Fibroblast of upper back skin (primary cell): ENCODE measurements around the gene BRMS1L.
"Not testable (repeated sequence)": the region's sequence is repeated elsewhere in the genome, so short reads cannot be mapped to it uniquely, and the experiment has no call there.

Experiments
- DNase-seq: peaks from one replicate; pipeline ENCODE4 v3.0.0-alpha.2; 2013

The BRMS1L gene

DNA sequence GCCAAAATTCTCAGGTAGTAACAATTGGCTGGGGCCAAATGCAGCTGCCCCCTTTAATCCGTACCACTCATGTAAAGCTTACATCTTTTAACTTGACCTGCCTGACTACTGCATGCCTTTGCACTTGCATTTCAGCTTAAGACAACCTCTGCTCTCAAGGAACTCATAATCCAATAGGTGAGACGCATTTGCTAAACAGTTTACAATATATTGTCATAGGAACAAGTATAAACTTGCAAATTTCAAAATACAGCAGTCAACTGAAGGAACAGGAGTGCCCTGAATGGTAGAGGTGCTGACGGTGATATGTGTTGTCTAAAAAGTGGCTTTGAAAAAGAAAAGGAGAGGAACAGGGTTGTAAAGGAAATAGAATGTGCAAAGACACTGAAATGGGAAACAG is 3.6 kb upstream of the BRMS1L start:
- no peak for DNase-seq

DNA sequence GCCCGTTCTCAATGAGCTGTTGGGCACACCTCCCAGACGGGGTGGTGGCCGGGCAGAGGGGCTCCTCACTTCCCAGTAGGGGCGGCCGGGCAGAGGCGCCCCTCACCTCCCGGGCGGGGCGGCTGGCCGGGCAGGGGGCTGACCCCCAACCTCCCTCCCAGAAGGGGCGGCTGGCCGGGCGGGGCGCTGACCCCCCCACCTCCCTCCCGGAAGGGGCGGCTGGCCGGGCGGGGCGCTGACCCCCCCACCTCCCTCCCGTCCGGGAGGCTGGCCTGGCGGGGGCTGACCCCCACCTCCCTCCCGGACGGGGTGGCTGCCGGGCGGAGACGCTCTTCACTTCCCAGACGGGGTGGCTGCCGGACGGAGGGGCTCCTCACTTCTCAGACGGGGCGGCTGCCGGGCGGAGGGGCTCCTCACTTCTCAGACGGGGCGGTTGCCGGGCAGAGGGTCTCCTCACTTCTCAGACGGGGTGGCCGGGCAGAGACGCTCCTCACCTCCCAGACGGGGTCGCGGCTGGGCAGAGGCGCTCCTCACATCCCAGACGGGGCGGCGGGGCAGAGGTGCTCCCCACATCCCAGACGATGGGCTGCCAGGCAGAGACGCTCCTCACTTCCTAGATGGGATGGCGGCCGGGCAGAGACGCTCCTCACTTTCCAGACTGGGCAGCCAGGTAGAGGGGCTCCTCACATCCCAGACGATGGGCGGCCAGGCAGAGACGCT is 1.5 kb upstream of the BRMS1L start:
- DNase-seq: not testable (repeated sequence)

DNA sequence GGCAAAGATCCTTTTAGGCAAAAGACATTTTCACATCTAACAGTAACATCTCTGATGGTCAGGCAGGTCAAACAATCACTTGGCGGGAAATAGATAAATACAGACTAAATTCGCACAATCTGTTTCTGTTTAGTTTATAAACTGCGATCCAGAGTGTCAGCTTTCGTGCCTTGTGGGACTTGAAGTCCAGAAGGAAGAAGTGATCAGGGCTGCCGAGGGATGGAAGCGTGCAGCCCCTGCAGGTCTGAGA is 245 bp upstream of the BRMS1L start:
- DNase-seq: no peak

DNA sequence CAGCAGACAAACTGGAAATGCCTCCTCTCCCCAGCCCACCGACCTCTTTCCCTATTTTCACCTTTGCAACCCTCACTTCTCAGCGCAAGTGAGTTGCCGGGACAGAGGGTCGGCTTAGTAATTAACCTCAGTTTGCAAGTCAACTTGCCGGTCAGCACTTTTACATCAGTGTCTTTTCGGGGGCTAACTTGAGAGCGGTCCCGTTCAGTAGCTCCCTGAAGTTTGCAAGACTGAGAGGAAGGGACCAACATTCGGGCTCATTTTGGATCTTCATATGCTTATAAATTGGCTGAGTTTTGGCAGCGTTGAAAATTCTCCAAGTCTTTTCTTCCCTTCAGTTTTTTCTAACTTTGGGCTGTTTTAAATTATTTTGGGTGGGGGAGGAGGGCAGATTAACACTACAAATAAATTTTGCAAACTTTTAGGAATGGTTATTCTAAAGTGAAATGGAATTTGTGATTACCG is 846 bp downstream of the BRMS1L start:
- DNase-seq: no peak

DNA sequence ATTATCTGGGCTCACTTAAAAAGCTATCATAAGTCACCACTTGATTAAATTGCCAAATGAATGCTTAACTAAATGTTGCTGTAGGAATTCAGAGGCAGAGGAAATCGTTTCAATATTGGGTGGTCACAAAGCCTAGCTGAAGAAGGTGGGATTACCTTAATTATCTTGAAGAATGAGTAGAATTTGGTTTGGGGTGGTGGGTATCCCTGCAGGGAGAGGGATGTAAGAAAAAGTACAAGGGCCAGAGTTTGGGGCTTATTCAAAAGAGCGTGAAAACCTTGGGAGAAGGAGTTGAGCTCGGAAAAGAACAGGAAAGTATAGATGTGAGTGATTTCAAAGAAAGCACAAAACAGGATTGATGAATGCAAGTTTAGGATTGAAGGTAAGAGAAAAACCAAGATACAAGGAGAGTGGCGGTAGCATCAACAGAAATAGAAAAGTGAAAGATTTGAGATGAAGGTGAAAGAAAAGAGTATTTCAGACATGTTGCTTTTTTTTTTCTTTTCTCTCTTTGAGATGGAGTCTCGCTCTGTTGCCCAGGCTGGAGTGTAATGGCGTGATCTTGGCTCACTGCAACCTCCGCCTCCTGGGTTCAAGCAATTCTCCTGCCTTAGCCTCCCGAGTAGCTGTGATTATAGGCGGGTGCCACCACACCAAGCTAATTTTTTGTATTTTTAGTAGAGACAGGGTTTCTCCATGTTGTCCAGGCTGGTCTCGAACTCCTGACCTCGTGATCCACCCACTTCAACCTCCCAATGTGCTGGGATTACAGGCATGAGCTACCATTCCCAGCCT is 1.7 kb downstream of the BRMS1L start:
- DNase-seq: no peak

DNA sequence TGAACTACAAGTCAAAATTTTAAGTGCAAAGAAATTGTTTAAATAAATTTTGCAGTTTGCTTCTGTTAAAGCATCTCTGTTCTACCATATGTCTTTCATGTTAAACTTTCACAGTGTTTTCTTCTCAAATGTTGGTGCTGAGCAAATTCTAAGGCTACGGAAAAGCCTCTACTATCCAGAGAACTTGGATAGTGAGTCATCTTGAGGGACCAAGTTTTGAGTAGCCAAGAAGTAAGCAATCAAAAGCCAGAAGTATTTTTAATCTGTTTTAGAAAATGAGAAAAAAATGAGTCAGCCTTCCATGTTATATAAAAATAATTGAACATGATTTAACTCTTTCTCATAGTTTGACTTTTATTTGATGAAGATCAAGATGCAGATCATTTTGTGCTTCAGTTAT is 3.3 kb downstream of the BRMS1L start:
- DNase-seq: peak; percentile 36

DNA sequence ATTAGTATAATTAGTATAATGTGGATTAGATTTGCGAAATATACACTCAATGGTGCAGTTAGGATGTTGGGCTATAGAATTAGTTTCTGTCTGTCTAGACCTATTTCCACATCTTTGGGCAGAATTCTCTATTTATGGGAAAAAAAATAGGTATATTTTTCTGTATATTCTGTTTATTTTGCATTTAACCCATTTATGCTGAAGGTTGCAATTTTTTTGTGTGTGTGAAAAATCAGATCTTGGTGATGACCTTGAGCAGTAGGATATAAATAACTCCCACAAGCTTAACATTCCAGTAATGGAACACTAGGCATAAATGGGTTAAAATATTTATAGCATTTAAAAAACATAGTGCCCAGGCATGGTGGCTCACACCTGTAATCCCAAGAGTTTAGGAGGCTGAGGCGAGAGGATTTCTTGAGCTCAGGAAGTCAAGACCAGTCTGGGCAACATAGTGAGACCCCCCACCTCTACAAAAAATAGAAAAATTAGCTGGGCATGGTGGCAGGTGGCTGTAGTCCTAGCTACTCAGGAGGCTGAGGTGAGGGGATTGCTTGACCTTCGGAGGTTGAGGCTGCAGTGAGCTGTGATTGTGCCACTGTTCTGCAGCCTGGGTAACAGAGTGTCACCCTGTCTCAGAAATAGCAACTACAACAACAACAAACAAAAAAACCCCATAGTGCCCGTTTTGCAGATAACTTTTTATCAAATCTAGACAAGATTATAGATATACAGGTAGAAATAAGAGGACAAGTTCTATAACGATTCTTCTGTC is 9.3 kb downstream of the BRMS1L start:
- DNase-seq: no peak

DNA sequence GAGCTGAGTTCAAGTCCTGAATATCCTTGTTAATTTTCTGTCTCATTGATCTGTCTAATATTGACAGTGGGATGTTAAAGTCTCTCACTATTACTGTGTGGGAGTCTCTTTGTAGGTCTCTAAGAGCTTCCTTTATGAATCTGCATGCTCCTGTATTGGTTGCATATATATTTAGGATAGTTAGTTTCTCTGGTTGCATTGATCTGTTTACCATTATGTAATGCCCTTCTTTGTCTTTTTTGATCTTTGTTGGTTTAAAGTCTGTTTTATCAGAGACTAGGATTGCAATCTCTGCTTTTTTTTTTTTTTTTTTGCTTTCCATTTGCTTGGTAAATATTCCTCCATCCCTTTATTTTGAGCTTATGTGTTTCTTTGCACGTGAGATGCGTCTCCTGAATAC is 15.6 kb downstream of the BRMS1L start:
- DNase-seq: not testable (repeated sequence)

DNA sequence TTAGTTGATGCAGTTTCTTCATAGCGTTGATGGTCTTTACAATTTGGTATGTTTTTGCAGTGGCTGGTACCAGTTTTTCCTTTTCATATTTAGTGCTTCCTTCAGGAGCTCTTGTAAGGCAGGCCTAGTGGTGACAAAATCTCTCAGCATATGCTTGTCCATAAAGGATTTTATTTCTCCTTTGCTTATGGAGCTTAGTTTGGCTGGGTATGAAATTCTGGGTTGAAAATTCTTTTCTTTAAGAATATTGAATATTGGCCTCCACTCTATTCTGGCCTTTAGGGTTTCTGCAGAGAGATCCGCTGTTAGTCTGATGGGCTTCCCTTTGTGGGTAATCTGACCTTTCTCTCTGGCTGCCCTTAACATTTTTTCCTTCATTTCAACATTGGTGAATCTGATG is 16.1 kb downstream of the BRMS1L start:
- not testable (repeated sequence) for DNase-seq

DNA sequence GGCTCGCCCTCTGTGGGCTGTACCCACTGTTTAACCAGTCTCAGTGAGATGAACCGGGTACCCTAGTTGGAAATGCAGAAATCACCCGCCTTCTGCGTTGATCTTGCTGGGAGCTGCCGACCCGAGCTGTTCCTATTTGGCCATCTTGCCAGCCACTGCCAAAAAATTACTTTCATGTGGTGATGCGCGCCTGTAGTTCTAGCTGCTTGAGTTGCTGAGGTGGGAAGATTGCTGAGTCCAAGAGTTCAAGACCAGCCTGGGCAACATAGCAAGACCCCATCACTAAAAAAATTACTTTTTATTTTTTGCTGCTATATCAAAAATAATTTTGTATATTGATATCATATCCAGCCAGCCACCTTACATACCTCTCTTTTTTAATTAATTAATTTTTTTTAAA is 18.4 kb downstream of the BRMS1L start:
- DNase-seq: no peak

DNA sequence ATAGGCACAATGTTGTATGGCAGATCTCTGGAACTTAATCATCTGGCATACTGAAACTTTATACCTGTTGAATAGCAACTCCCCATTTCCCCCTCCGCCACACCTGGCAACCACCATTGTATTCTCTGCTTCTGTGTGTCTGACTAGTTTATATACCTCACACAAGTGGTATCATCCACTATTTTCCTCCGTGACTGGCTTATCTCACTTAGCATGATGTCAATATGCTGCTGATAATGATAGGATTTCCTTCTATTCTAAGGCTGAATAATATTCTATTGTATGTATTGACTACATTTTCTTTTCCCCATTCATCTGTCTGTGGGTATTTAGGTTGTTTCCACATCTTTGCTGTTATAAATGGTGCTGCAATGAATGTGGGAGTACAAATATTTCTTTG is 21.5 kb downstream of the BRMS1L start:
- DNase-seq: no peak

DNA sequence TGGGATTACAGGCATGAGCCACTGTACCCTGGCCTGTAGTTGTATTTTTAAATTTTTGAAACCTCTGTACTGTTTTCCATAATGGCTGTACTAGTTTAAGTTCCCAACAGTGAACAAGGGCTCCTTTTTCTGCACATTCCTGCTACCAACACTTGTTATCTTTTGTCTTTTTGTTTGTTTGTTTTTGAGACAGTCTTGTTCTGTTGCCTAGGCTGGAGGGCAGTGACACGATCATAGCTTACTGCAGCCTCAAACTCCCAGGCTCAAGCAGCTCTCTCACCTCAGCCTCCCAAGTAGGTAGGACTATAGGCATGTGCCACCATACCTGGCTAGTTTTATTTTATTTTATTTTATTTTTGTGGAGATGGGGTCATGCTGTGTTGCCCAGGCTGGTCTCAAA is 23.0 kb downstream of the BRMS1L start:
- no peak for DNase-seq

DNA sequence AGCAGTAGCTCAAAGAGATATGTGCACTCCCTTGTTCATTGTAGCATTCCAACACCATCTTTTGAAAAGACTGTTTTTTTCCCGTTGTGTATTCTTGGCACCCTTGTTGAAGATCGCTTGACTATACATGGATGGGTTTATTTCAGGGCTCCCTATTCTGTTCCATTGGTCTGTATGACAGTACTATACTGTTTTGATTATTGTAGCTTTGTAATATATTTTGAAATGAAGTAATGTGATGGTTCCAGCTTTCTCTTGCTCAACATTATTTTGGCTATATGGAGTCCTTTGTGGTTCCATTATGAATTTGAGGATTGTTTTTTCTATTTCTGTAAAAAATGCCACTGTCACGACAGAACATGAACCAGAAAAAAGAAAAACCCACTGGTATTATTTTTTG is 25.7 kb downstream of the BRMS1L start:
- no peak for DNase-seq

DNA sequence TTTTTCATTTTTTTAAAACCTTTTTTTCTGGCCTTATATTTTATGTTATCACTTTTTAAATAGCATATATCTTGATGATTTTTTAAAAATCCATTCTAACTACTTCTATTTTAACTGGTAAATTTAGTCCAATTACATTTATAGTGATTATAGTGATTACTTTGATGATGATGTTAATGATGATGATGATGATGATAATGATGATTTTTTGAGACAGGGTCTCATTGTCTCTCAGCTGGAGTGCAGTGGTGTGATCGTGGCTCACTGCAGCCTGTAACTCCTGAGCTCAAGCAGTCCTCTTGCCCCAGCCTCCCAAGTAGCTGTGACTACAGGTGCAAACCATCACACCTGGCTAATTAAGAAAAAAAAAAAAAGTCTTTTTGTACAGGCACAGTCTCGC is 27.1 kb downstream of the BRMS1L start:
- DNase-seq: no peak

DNA sequence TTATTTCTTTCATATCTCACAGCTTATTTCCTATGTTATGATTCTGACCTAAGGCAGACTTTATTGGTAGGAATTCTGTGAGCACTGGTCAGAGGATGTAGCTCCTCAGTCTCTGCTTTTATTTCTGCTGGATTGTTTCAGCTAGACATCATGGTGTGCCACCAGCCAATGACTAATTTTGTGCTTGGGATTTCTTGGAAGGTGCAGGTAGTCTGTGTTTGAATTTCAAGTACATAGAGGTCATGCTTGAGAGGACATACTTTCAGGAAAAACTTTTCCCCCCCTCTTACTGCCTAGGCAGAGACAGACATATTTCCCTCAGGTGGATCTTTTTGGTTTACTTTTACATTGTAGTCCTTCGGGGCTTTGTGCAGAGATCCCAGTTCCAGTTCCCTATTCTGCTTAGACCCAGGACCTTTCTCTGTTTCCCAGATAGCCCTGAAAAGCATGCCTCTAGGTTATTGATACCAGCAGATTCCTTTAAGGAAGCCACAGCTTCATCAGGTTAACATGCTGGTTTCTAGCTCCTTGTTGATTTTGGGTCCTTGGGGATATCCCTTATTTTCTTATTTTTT is 28.6 kb downstream of the BRMS1L start:
- no peak for DNase-seq

DNA sequence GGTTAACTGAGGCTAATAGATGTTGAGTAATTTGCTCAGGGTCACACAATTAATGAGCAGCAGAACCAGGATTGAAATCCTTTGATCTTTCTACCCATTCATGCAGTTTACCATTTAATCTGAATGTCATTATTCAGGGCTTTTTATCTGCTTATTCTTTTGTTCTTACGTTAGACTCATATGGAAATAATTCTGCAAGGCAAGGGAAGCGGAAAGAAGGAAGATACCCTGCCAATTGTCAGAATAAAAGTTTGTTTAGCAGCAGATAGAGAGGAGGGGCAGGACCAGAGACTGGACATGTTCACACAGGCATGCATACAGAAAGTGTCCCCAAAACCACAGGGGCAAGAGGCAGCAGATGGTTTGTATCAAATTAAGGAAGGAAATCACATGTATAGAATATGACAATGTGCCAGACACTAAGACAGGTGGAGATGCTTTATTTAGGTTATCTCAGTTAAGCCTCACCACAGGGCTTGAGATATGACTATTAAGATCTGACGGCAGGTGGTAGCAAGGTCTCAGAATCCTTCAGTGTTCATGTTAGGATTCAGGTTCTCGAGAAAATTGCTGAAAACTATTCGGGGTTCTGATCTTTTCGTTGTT is 29.8 kb downstream of the BRMS1L start:
- DNase-seq: no peak

DNA sequence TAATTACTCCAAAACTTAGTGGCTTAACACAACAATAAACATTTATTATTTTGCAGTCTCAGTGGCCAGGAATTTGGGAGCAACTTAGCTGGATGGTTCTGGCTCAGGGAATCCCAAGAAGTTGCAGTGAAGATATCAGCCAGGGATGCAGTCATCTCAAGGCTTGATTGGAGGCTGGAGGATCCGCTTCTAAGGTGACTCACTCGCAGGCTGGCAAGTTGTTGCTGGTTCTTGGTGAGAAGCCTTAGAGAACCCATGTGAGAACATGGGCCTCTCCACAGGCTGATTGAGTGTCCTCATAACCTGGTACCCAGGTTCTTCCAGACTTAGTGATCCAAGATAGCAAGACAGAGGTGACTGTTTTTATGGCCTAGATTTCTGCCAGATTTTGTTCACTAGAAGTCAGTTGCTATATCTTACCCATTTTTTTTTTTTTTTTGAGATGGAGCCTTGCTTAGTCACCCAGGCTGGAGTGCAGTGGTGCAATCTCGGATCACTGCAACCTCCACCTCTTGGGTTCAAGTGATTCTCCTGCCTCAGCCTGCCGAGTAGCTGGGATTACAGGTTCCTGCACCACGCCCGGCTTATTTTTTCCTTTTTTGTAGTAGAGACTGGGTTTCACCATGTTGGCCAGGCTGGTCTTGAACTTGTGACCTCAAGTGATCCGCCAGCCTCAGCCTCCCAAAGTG is 32.5 kb downstream of the BRMS1L start:
- peak; percentile 21 for DNase-seq

DNA sequence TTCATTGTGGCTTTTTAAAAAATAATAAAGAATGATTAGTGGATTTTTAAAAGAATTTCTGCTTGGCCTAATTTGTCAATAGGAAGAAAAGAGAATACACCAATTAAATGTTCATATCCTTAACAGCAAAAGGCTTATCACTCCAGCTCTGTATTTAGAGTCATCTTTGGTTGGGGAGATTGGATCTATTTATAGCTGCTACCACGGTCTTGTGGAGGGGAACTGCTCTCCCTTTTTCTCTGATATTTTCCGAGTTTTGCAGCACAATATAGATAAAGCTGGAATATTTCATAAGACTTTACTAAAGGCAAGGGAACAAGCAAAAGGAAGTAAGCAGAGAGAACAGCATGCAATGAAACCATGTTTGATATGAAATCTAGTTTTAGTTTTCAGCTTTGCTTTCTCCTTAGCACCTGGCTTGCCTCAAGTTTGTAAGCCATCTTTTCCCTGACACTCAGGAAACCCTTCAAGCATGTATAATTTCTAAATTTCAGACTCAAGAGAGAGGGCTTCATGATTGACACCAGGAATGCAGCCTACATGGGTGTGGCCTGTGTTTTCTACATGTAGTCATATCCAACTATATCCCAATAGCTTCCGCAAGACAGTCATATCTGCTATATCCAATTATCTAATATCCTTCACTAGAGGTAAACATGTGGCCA is 35.2 kb downstream of the BRMS1L start:
- DNase-seq: no peak

DNA sequence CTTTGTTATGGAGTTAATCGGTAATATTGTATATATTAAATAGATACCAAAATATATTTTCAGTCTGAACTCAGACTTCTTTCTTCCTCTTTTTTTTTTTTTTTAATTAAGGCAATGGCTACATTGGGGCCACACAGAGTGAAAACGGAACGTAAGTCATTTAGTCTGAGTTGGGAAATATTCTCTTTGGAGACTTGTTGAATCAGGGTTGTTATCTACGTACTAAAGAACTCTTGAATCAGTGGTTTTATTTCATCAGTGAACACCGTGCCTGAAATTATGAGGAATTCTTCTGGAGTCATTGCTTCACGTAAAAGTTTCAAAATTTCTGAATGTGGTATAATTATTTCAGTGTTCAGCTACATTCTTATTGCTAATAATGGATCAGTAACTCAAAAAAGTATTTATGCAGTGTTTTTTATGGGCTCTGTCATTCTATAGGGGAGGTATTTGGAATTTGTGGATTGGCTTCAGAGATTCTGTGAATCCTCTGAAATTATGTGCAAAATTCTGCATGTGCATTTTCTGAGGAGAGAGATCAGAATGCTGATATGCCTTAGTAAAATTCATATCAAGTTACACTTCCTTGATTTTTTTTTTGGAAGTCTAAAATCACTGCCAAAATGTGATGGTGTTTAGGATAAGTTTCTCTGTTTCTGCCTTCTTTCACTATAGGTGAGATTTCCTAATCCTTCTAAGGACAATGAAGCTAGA is 39.6 kb downstream of the BRMS1L start:
- no peak for DNase-seq

DNA sequence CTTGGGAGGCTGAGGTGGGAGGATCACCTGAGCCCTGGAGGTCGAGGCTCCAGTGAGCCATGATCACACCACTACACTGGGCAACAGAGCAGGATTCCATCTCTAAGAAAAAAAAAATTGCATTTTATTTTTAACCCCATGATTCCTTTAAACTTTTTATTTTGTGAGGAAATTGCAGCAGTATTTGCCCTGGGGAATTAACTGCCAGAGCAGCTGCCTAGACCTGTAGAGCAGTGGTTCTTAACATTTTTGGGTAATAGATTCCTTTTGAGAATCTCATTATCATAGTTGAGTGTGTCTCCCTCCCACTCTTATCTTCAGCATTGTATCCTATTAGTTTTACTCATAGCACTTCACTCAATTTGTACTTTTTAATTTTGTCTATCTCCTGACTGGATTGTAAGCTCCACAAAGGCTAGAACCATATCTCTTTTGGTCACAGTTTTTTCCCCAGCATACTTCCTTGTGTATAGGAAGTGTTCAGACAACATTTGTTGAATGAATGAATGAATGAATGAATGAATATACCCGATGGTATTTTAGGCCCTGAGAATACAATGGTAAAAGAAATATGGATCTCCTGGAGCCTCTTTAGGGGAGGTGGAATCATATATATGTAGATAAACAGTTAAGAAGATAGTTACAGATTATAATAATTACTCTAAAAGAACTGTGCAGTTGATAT is 40.6 kb downstream of the BRMS1L start:
- DNase-seq: no peak

DNA sequence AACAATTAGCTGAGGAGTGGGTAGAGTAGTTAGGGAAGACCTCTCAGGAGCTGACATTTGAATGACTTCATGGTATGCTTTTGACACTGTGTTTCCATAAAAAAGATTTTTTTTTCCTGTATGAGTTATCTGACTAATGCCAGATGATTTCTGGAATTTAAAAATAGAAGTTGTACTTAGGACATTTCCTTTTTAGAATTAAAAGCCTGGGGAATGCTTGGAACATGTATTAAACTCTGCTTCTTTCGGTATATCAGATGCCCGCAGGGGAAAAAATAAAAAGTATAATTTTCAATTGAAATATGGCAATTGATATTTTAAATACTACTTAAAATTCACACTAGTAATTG is 41.1 kb downstream of the BRMS1L start:
- peak; percentile 25 for DNase-seq
